Rectal smooth muscle tissue (tissue), 1 donor: ENCODE data around the gene EWSR1.
"Not testable (repeated sequence)": the region's sequence is repeated elsewhere in the genome, so short reads cannot be mapped to it uniquely, and the experiment has no call there.

Experiments
- H3K27ac ChIP-seq: one replicate; pipeline ENCODE4 v1.7.0; 2013; ENCODE audit warnings: low read depth, low read length, inconsistent platforms
- H3K27me3 ChIP-seq: one replicate; pipeline ENCODE4 v1.7.0; 2013; ENCODE audit warnings: low read length; ENCODE audit not compliant: control insufficient read depth, insufficient read depth
- H3K36me3 ChIP-seq: one replicate; pipeline ENCODE4 v1.7.0; 2013; ENCODE audit warnings: low read length; ENCODE audit not compliant: control insufficient read depth, insufficient read depth
- H3K4me1 ChIP-seq: one replicate; pipeline ENCODE4 v1.7.0; 2013; ENCODE audit warnings: low read length; ENCODE audit not compliant: control insufficient read depth, insufficient read depth
- H3K4me3 ChIP-seq: one replicate; pipeline ENCODE4 v1.7.0; 2013; ENCODE audit warnings: low read length
- H3K9ac ChIP-seq: one replicate; pipeline ENCODE4 v1.7.0; 2013; ENCODE audit warnings: low read length

EWSR1 gene, protein sequence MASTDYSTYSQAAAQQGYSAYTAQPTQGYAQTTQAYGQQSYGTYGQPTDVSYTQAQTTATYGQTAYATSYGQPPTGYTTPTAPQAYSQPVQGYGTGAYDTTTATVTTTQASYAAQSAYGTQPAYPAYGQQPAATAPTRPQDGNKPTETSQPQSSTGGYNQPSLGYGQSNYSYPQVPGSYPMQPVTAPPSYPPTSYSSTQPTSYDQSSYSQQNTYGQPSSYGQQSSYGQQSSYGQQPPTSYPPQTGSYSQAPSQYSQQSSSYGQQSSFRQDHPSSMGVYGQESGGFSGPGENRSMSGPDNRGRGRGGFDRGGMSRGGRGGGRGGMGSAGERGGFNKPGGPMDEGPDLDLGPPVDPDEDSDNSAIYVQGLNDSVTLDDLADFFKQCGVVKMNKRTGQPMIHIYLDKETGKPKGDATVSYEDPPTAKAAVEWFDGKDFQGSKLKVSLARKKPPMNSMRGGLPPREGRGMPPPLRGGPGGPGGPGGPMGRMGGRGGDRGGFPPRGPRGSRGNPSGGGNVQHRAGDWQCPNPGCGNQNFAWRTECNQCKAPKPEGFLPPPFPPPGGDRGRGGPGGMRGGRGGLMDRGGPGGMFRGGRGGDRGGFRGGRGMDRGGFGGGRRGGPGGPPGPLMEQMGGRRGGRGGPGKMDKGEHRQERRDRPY

DNA sequence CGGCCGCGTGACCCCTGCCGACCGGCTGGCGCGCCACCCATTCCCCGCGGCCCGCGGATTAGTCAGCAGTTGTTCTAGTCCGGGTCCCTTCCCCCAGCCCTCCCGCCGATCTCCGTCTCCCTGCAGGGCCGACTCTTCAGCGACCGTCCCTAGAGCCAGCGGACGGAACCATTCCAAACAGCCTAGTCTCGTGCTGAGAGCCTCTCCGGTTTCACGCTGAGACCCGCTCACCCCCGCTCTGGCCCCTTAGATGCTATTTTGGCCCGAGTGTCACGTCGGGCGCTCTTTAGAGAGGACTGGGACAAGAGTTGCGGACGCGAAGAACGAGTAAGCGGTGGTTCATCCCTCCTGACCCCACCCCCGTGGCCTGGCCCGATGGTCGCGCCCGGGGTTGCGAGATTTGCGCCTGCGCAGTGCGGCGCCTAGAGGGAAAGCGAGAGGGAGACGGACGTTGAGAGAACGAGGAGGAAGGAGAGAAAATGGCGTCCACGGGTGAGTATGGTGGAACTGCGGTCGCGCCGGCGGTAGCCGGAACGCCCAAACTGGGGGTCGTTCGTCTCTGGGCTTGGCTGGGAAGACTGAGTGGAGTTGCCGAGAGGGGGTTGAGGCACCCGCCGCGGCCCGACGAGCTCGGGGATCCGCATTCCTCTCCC lies at the start of gene EWSR1, which contains the start of gene RHBDD3:
Gene EWSR1, plus strand, starts transcription at position 411 of the 653 bp plus-strand sequence. Its CDS starts 69 bp downstream, at position 480.
Gene RHBDD3, minus strand, starts transcription at position 124 of the 653 bp plus-strand sequence. CDS start 2,355 bp downstream, outside the sequence.
- Histone ChIP-seq H3K4me1 (peaks cover 37% of the 10 kb centered on the region), H3K4me3 (peak within 1 kb of the TSS; percentile 98), H3K36me3 (peaks cover 9% of the 10 kb centered on the region), H3K27ac (peak within 1 kb of the TSS; percentile 100), H3K9ac (peak within 1 kb of the TSS; percentile 98), H3K27me3 (no peaks in the 10 kb centered on the region)

DNA sequence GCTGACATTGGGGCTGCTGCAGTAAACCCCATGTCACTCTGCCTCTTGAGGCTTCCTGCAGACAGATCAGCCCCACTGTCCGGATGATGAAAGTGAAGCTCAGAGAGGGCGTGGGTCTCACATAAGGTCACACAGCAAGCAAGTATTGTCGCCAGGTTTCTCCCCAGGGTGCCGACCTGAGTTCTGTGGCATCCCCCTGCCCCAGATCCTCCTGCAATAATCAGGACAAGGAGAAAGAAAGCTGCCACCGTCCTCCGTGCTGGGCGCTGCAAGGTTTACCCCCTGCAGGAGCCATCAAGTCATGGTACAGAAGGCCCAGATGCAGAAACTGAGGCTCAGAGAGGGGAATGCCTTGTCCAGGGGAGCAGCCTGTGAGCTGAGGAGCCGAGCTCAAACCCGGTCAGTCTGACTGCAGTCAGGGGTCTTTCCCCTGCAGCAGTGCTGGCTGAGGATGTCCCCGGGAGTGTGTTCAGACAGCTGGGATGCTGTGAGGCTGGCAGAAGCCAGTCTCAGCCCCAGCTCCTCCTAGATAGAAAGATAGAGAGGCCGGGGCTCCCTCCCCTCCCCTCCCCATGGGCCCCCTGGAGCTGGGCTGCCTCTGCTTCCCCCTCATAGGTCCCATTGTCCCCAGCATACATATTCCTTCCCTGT lies 49.2 kb upstream of the EWSR1 start:
- no peaks in the 10 kb centered on the region for H3K36me3 ChIP-seq
- no peak overlapping the region for H3K4me3 ChIP-seq
- H3K27me3 ChIP-seq: no peaks in the 10 kb centered on the region
- H3K9ac ChIP-seq: no peak overlapping the region
- H3K27ac ChIP-seq: no peak overlapping the region
- H3K4me1 ChIP-seq: peaks cover 4% of the 10 kb centered on the region

DNA sequence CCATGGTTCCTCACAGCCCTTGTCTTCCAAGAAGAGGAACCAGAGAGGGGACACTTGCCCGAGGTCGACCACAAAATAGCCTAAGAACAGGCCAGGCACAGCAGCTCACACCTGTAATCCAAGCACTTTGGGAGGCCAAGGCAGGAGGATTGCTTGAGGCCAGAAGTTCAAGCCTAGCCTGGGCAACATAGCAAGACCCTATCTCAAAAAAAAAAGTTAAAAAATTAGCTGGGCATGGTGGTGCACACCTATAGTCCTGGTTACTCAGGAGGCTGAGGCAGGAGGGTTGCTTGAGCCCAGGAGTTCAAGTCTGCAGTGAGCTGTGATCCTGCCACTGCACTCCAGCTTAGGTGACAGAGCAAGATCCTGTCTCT lies 48.7 kb upstream of the EWSR1 start:
- H3K4me1 ChIP-seq, H3K27me3 ChIP-seq, H3K27ac ChIP-seq, H3K9ac ChIP-seq, H3K36me3 ChIP-seq, H3K4me3 ChIP-seq: not testable (repeated sequence)

DNA sequence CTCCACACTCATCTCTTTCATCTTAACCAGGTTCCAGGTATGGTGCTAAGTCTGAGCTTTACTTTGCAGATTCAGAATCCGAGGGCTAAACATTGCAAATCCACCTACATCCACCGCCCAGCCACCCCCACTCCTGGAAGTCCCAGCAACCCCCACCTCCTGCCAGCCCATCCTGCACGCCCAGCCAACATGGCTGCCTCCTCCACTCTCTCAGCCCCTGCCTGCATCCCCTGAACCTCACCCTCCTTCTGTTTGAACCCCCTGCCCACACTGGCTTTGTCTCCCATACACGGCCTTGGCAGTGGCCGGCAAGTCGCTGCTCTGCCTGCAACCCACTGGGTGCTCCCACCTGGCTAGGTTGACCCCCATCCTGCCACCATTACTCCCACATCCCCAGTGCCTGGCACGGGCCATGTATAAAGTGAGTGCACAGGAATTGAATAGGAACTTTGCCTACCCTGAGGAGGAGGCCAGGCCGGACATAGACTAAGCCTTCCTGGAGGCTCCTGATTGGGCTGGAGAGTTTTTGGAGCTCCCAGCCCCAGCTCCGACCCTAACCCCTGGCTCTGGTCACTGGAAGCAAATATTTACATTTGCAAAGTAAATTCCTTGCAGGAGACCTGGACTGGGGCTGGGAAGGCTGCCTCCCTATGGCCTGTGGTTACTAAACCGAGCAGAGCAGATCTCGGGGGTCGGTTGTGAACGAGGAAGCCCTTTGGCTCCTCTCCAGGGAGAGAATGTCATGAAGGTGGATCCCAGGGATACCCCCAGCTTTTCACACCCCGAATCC lies 48.0 kb upstream of the EWSR1 start:
- no peak overlapping the region for H3K4me3 ChIP-seq
- H3K36me3 ChIP-seq: no peaks in the 10 kb centered on the region
- no peak overlapping the region for H3K27ac ChIP-seq
- H3K9ac ChIP-seq: no peak overlapping the region
- H3K4me1 ChIP-seq: peaks cover 6% of the 10 kb centered on the region
- H3K27me3 ChIP-seq: no peaks in the 10 kb centered on the region

DNA sequence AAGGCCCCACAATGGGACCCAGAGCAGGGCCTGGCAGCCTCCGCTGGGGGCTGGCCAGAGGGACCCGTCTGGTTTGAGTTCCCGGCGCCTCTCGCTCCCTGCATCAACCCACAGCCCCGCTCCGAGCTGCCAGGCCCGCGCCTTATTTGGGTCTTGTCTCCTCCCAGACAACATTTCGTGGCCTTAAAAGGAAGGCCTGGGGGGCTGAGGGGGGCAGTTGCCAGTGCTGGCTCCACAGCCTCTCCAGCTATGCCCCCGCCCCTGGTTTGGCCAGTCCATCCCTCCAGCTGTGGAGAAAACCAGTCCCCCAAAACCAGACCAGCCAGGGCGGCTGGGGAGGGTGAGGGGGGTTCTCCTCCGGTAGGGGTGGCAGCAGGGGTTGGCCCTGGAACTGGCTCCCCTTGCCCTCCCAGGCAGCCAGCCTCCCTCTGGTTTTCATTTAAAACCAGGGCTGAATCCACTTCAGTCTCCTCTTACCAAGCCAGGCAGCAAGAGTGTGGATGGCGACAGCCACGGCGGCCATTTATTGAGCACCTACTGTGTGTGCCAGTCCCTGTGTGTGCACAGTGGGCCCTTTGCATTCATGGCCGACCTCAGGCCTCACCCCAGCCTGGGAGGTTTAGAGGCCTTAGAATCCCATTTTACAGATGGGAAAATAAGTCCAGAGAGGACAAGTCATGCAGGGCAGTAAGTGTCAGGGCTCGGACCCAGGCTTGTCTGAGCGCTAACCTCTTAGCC lies 43.8 kb upstream of the EWSR1 start:
- peak overlapping the region; percentile 85 for H3K27ac ChIP-seq
- no peaks in the 10 kb centered on the region for H3K36me3 ChIP-seq
- no peak overlapping the region for H3K4me3 ChIP-seq
- H3K4me1 ChIP-seq: peaks cover 10% of the 10 kb centered on the region
- H3K27me3 ChIP-seq: no peaks in the 10 kb centered on the region
- no peak overlapping the region for H3K9ac ChIP-seq

DNA sequence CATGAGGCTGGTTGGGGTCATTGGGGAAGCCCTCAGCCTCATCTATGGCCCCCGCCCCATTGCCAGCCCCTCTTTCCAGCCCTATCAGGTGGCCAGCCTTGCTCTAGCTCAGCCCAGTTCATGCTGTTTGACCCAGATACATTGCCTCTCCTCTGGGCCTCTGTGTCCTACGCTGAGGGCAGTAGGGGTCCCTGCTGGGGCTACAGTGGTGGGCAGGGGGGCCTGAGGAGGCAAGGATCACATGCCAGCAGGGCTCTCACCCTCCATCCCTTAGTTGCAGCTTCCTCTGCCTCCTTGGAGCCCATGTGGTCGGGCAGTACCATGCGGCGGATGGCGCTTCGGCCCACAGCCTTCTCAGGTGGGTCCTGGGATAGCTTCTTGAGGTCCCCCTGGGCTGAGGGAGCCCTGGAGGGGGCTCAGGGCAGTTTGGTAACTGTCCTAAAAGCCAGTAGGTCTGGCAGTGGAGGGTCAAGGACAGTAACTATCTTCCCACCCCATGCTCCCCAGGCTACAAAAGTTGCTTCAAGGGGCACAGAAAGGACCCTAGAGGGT lies 43.1 kb upstream of the EWSR1 start:
- Histone ChIP-seq H3K27me3 (no peaks in the 10 kb centered on the region), H3K4me1 (peaks cover 10% of the 10 kb centered on the region), H3K27ac (peak overlapping the region; percentile 85), H3K36me3 (no peaks in the 10 kb centered on the region), H3K4me3 (no peak overlapping the region), H3K9ac (no peak overlapping the region)

DNA sequence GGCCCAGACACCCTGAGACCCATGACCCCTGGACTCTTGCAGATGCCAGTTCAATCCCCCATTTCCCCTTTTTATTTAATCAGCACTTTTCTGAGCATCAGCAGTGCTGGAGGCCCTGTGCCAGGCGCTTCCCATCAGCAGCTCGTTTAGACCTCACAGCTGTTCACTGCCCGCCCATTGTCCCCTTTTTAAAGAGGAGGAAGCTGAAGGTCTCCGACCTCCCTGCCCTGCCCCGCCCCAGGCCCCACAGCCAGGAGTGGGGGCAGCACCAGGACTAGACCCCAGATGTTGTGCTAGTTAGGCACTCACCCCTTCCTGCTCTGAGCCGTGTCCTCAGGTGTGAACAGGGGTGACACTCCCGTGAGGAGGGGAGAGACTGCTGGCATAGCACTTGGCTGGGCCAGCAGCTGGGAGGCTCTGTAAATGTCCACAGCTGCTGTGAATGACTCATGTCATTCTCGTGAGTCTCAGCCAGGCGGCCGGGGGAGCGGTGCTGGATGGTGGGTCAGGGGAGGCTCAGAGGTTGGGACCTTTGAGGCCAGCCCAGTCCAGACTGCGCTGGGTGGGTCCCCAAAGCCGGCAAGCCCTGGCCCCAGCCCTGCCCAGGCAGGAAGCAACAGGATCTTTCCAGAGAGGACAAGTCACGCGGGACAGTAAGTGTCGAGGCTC lies 42.5 kb upstream of the EWSR1 start:
- H3K36me3 ChIP-seq: no peaks in the 10 kb centered on the region
- H3K4me1 ChIP-seq: peaks cover 10% of the 10 kb centered on the region
- no peaks in the 10 kb centered on the region for H3K27me3 ChIP-seq
- H3K27ac ChIP-seq: peak overlapping the region; percentile 85
- no peak overlapping the region for H3K4me3 ChIP-seq
- H3K9ac ChIP-seq: no peak overlapping the region

DNA sequence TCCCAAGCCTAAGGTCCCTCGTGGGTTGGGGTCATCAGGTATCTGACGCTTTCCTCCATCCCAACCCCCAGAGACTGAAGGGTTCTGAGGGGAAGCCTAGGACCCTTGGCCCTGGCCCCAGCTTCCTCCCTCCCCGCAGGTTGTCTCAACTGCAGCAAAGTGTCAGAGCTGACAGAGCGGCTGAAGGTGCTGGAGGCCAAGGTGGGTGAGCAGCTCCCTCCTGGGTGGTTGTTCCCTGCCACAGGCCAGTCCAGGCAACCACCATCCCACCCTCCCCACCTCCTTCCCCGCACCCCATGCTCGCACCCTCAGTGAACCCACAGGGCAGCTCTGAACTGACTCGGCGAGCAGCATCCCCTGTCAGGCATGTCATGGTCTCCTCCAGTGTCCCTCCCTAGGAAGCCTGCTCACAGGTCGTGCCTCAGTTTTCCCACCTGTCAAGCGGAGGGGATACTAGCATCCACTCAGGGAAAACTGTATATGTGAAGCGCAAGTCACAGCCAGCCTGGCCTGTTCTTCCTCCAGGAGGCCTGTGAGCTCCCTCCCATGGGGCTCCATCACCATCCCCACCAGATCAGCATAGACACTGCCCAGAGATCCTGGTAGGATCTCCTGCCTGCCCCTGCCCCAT lies 41.6 kb upstream of the EWSR1 start:
- Histone ChIP-seq H3K27ac (no peak overlapping the region), H3K27me3 (no peaks in the 10 kb centered on the region), H3K4me3 (no peak overlapping the region), H3K9ac (no peak overlapping the region), H3K4me1 (peaks cover 10% of the 10 kb centered on the region), H3K36me3 (no peaks in the 10 kb centered on the region)

DNA sequence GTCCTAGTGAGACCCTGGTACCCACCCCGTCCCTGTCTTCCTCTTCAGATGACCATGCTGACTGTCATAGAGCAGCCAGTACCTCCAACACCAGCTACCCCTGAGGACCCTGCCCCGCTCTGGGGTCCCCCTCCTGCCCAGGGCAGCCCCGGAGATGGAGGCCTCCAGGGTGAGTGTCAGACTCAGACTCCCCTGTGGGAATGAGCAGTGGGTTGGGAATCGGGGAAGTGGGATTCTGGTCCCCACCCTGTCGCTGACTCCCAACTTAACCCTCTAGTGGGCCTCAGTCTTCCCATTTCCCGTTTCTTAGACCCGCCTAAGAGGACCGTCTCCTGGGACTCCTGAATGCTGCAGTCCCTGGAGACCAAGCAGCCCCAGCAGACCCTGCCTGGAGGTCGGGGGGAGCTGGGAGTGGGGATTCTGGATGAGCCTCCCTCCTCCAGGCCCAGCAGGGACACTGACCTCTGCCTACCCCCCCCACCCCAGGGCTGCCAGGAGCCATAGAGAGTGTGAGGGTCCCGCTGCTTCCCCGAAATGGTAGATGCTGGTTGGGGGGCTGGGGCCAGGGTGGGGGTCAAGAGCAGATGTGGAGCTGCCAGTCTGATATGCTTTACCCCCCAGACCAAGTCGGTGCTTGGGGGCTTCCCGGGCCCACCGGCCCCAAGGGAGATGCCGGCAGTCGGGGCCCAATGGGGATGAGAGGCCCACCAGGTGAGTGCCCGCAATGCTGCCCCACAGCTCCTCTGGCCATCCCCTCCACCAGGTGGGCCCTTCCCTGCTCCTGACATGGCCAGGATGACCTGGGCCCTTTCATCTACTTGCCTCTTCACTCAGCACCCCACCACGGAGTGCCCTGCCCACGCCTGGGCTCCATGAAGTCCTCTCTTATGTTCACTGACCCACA lies 36.8 kb upstream of the EWSR1 start:
- H3K27ac ChIP-seq: no peak overlapping the region
- no peaks in the 10 kb centered on the region for H3K27me3 ChIP-seq
- no peaks in the 10 kb centered on the region for H3K4me1 ChIP-seq
- no peak overlapping the region for H3K4me3 ChIP-seq
- no peak overlapping the region for H3K9ac ChIP-seq
- H3K36me3 ChIP-seq: no peaks in the 10 kb centered on the region
